ENCODE results near the gene RIN3.
"Not testable (repeated sequence)": the region's sequence is repeated elsewhere in the genome, so short reads cannot be mapped to it uniquely, and the experiment has no call there.

The RIN3 gene

GRCh38 chr14:92709340-92710000 lies 195.9 kb downstream of the RIN3 start:
- H3K4me1 Mint-ChIP-seq: peaks cover 7% of the 10 kb centered on the region
- H3K36me3 Mint-ChIP-seq (ENCODE audit: low read depth): peaks cover 40% of the 10 kb centered on the region
- H3K27ac Mint-ChIP-seq: no peak overlapping the region
- H3K4me3 Mint-ChIP-seq: no peak overlapping the region
- no peak for TF ChIP-seq CTCF (IDR thresholded peaks at IDR 0.05; ENCODE audit: unreplicated experiment in 3 of 3)
- H3K9me3 Mint-ChIP-seq: no peaks in the 10 kb centered on the region
- H3K27me3 Mint-ChIP-seq (ENCODE audit: low read depth): peaks cover 3% of the 10 kb centered on the region

GRCh38 chr14:92710001-92710341 lies 196.4 kb downstream of the RIN3 start:
- H3K27me3 Mint-ChIP-seq (ENCODE audit: low read depth): peaks cover 3% of the 10 kb centered on the region
- no peak overlapping the region for H3K27ac Mint-ChIP-seq
- no peak overlapping the region for H3K4me3 Mint-ChIP-seq
- no peak for TF ChIP-seq CTCF (IDR thresholded peaks at IDR 0.05; ENCODE audit: unreplicated experiment in 3 of 3)
- peaks cover 35% of the 10 kb centered on the region for H3K36me3 Mint-ChIP-seq (ENCODE audit: low read depth)
- H3K9me3 Mint-ChIP-seq: no peaks in the 10 kb centered on the region
- H3K4me1 Mint-ChIP-seq: peaks cover 3% of the 10 kb centered on the region

- H3K9me3 Mint-ChIP-seq: no peaks in the 10 kb centered on the region
- H3K4me3 Mint-ChIP-seq: no peak overlapping the region
- H3K27me3 Mint-ChIP-seq (ENCODE audit: low read depth): no peaks in the 10 kb centered on the region
- peaks cover 22% of the 10 kb centered on the region for H3K36me3 Mint-ChIP-seq (ENCODE audit: low read depth)
- peaks cover 3% of the 10 kb centered on the region for H3K4me1 Mint-ChIP-seq
- no peak for TF ChIP-seq CTCF (IDR thresholded peaks at IDR 0.05; ENCODE audit: unreplicated experiment in 3 of 3)
- H3K27ac Mint-ChIP-seq: no peak overlapping the region
Measured at GRCh38 chr14:92711976-92712653, 198.5 kb downstream of the RIN3 start.

GRCh38 chr14:92712654-92713051 lies 199.1 kb downstream of the RIN3 start:
- Mint-ChIP-seq H3K27me3 (ENCODE audit: low read depth) (no peaks in the 10 kb centered on the region), H3K9me3 (no peaks in the 10 kb centered on the region), H3K36me3 (ENCODE audit: low read depth) (peaks cover 19% of the 10 kb centered on the region), H3K4me1 (peaks cover 4% of the 10 kb centered on the region), H3K27ac (no peak overlapping the region), H3K4me3 (no peak overlapping the region)
- no peak for TF ChIP-seq CTCF (IDR thresholded peaks at IDR 0.05; ENCODE audit: unreplicated experiment in 3 of 3)

GRCh38 chr14:92714739-92715307 lies 201.2 kb downstream of the RIN3 start:
- Mint-ChIP-seq H3K36me3 (ENCODE audit: low read depth) (peaks cover 15% of the 10 kb centered on the region), H3K4me1 (peaks cover 14% of the 10 kb centered on the region)
- peak; percentile 29 to 55 (median 40) for TF ChIP-seq CTCF (IDR thresholded peaks at IDR 0.05; ENCODE audit: unreplicated experiment in 3 of 3)
- not testable (repeated sequence) for H3K27me3 Mint-ChIP-seq (ENCODE audit: low read depth); H3K4me3 Mint-ChIP-seq; H3K9me3 Mint-ChIP-seq; H3K27ac Mint-ChIP-seq

All from nephron (organoid).